GM19240 (cell line): Measurements from ENCODE around the gene MYO1G.
"Not testable (repeated sequence)": the region's sequence is repeated elsewhere in the genome, so short reads cannot be mapped to it uniquely, and the experiment has no call there.

Experiments used
- DNase-seq: peaks from one replicate; pipeline ENCODE4 v3.0.0; 2011; ENCODE audit warnings: low spot score; ENCODE audit not compliant: insufficient read length

The MYO1G gene

GRCh38 chr7:44999245-45000092 is 20.7 kb upstream of the MYO1G start:
- DNase-seq: peak; percentile 53

- DNase-seq: no peak
These were observed 19.5 kb upstream of the MYO1G start for GRCh38 chr7:44998153-44998871.

GRCh38 chr7:44995555-44996493 is 17.0 kb upstream of the MYO1G start:
- DNase-seq: no peak

GRCh38 chr7:44994877-44995554 is 16.2 kb upstream of the MYO1G start:
- DNase-seq: no peak

- not testable (repeated sequence) for DNase-seq
These were observed 13.4 kb upstream of the MYO1G start for GRCh38 chr7:44992004-44992795.

GRCh38 chr7:44990109-44991023 is 11.6 kb upstream of the MYO1G start:
- DNase-seq: no peak

- DNase-seq: no peak
These were observed 10.3 kb upstream of the MYO1G start for GRCh38 chr7:44989132-44989531.

- no peak for DNase-seq
These were observed 9.9 kb upstream of the MYO1G start for GRCh38 chr7:44988701-44989100.

GRCh38 chr7:44987996-44988395 is 9.2 kb upstream of the MYO1G start:
- no peak for DNase-seq

GRCh38 chr7:44987457-44987856 is 8.6 kb upstream of the MYO1G start:
- DNase-seq: no peak

GRCh38 chr7:44986218-44987053 is 7.6 kb upstream of the MYO1G start:
- peak; percentile 54 for DNase-seq

- no peak for DNase-seq
These were observed 7.0 kb upstream of the MYO1G start for GRCh38 chr7:44985900-44986217.

- no peak for DNase-seq
These were observed 6.3 kb upstream of the MYO1G start for GRCh38 chr7:44985033-44985695.

- no peak for DNase-seq
These were observed 5.6 kb upstream of the MYO1G start for GRCh38 chr7:44984478-44984758.

GRCh38 chr7:44983742-44984477 is 5.1 kb upstream of the MYO1G start:
- DNase-seq: no peak

- DNase-seq: no peak
These were observed 4.2 kb upstream of the MYO1G start for GRCh38 chr7:44982970-44983369.

- no peak for DNase-seq
These were observed 3.7 kb upstream of the MYO1G start for GRCh38 chr7:44982535-44982923.
